ENCODE data around the gene EEF1AKMT2.

EEF1AKMT2 gene

GRCh38 chr10:124732931-124733570, 58.6 kb downstream of the EEF1AKMT2 start:
- TF ChIP-seq USF1 (IDR thresholded peaks at IDR 0.05) (peak; percentile 48; the same call in 1 of the 2 replicates), TCF12 (IDR thresholded peaks at IDR 0.05; ENCODE audit: low read depth) (no peak), REST (IDR thresholded peaks at IDR 0.05; ENCODE audit: low read depth) (no peak)

- no peak for TF ChIP-seq EP300 (IDR thresholded peaks at IDR 0.05; ENCODE audit: borderline replicate concordance)
- no peak for TF ChIP-seq NFIC (IDR thresholded peaks at IDR 0.05)
These were observed 60.1 kb downstream of the EEF1AKMT2 start for GRCh38 chr10:124731551-124731950.

GRCh38 chr10:124730790-124731189, 60.9 kb downstream of the EEF1AKMT2 start:
- TF ChIP-seq TAF1 (IDR thresholded peaks at IDR 0.05; ENCODE audit: low read depth) = no peak
- no peak for TF ChIP-seq NFIC (IDR thresholded peaks at IDR 0.05)
- TF ChIP-seq EP300 (IDR thresholded peaks at IDR 0.05; ENCODE audit: borderline replicate concordance) = no peak
- TF ChIP-seq YY1 (IDR thresholded peaks at IDR 0.05; ENCODE audit: low read depth) = no peak
- TF ChIP-seq ZBTB7A (IDR thresholded peaks at IDR 0.05; ENCODE audit: low read depth) = no peak
- no peak for TF ChIP-seq CEBPB (IDR thresholded peaks at IDR 0.05)
- TF ChIP-seq RAD21 (IDR thresholded peaks at IDR 0.05; ENCODE audit: low read depth) = no peak
- no peak for TF ChIP-seq CREB1 (IDR thresholded peaks at IDR 0.05; ENCODE audit: low read depth)
- no peak for TF ChIP-seq MAX (IDR thresholded peaks at IDR 0.05)
- no peak for TF ChIP-seq USF1 (IDR thresholded peaks at IDR 0.05)
- no peak for TF ChIP-seq TEAD4 (IDR thresholded peaks at IDR 0.05)
- no peak for TF ChIP-seq TCF12 (IDR thresholded peaks at IDR 0.05; ENCODE audit: low read depth)
- TF ChIP-seq FOXM1 (IDR thresholded peaks at IDR 0.05; ENCODE audit: borderline replicate concordance, low read depth) = no peak
- TF ChIP-seq EGR1 (IDR thresholded peaks at IDR 0.05) = no peak
- TF ChIP-seq REST (IDR thresholded peaks at IDR 0.05; ENCODE audit: low read depth) = no peak

GRCh38 chr10:124728830-124729661, 62.6 kb downstream of the EEF1AKMT2 start:
- TF ChIP-seq REST (IDR thresholded peaks at IDR 0.05; ENCODE audit: low read depth) (no peak), CEBPB (IDR thresholded peaks at IDR 0.05) (no peak), FOXM1 (IDR thresholded peaks at IDR 0.05; ENCODE audit: borderline replicate concordance, low read depth) (no peak), TEAD4 (IDR thresholded peaks at IDR 0.05) (no peak), TCF12 (IDR thresholded peaks at IDR 0.05; ENCODE audit: low read depth) (no peak)
